Measurements from ENCODE around the gene MCMBP. TPM values are rescaled to one million over a fixed set of nuclear protein-coding genes. Genes with fewer than 3 reads are reported as not detected.
"Not testable (repeated sequence)": the region's sequence is repeated elsewhere in the genome, so short reads cannot be mapped to it uniquely, and the experiment has no call there.

The MCMBP gene
- total RNA-seq, 1 donor from 2014 or later = 41.5 TPM

GRCh38 chr10:119872860-119873681, 428 bp upstream of the MCMBP start:
- DNase-seq = peak; percentile 96

DNA sequence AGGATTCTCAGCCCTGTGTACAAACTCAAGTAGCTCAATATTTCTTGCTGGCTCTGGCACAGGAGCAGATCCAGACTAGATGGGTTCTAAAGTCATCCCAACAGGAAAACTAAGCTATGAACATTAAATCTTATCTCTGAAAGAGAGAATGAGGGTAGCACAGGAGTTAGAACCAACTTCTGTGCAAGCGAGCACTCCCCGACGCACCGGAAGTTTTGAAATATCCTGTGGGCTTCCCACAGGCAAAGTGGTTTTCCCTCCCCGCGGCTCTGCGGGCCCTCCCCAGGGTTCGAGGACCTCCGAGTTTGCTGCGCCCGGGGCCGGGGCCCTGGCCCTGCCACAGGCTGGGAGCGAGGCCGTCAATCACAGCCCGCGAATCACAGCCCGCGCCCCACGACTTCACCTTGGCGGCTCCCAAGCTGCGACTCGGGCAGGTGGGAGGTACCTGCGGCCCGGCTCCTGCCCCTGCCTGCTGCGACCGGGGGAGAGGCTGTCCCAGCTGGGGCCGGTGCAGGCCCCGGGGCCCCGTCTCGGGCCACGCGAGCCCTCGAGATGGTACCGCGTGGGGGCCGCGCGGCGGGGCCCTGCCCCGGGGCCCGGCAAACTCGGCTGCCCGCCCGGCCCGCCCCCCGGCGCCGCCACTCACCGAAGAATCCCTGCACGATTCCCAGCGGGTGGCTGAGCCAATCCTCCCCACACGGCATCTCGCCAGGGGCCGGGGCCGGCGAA, 598 bp downstream of the MCMBP start:
- DNase-seq = peak; percentile 45

- DNase-seq = not testable (repeated sequence)
Observed at GRCh38 chr10:119869398-119869797, 3.2 kb downstream of the MCMBP start.

DNA sequence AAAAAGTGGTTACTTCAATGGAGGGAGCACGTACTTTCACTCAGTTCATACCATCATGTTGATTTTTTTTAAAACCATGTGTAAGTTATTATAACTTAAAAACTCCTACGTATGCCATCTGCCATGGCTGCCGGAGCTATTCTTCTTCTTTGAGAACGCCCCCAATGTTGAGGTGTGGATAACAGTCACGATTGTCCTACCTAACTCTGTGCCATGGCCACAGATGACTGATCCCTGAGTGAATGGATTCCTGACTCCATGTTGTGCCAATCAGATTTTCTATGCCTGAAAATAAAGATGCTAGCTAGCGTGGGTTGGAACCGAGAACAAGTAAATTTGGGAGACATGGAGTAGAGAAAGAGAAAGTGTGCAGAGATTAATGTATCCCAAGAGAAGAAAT, 5.3 kb downstream of the MCMBP start:
- no peak for DNase-seq

DNA sequence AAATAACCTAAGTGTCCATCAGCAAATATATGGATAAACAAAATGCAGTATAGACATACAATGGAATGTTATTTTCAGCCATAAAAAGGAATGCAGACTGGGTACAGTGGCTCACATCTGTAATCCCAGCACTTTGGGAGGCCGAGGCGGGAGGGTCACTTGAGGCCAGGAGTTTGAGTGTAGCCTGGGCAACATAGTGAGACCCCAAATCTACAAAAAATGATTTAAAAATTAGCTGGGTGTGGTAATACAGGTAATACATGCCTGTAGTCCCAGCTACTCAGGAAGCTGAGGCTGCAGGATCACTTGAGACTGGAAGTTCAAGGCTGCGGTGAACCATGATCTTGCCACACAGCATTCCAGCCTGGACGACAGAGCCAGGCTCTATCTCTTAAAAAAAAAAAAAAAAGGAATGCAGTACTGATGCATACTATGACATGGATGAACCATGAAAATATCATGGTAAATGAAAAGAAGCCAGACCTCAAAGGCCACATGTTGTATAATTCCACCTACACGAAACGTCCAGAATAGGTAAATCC, 6.9 kb downstream of the MCMBP start:
- DNase-seq = no peak

DNA sequence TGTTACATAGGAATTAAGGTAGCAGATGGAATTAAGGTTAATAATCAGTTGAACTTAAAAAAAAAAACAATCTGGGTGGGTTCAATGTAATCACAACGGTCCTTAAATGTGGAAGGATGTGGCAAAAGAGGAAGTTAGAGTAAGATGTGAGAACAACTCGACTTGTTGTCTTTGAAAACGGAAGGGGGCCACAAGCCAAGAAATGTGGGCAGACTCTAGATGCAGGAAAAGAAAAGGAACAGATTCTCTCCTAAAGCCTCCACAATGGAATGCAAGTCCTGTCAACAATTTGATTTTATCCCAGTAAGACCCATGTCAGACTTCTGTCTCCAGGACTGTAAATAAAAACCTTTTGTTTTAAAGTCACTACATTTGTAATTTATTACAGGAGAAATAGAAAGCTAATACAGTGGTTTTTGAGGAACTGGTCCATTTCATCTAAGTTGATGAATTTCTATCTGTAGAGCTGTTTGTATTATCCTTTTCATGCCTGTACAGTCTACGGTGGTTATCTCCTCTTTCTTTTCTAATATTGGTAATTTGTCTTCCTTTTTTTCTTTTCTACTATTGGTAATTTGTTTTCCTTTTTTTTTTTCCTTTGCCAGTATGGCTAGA, 8.6 kb downstream of the MCMBP start:
- no peak for DNase-seq

DNA sequence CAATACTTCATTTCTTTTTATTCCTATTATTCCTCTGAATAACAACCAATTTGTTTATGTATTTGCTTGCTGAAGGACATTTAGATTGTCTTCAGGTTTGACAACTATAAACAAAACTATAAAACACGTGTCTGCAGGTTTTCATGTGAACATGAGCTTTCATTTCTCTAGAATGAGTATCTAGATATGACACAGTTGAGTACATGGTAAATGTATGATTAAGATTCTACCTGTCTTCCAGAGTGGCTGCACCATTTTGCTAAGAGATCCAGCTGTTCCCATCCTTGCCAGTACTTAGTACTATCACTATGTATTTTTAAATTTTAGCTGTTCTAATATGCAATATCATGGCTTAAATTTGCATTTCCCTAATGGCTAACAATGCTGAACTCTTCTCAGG, 10.1 kb downstream of the MCMBP start:
- DNase-seq = no peak

DNA sequence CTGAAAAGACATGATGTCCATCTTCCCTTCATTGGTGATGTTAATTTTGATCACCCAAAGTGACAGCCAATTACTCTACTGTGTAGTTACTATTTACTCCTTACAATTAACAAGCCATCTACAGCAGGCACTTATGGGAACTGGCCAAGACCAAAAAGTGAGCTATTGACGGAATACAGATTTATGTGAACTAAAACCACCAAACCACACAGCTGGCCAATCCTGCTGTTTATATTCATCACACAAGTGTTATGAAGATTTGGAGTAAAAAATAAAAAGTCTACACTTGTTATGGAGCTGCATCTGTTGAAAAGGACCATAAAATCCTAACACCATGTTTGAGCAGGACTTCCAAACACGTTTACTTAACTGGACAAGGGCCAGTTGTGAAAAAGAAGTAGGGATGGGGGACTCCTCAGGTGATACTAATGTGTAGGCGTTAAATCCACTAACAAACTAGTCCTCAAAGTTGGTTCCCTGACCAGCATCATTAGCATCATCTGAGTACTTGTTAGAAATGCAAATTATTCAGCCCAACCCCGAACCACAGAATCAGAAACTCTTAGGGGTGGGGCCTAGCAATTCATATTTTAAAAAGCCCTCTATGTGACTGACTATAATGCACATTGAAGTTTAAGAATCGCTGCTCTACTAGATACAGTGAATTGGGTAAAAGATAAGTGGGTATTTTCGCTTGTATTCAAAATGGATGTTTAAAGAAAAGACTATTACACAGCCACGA, 11.6 kb downstream of the MCMBP start:
- DNase-seq = no peak

- DNase-seq = peak; percentile 63
Observed at GRCh38 chr10:119859420-119860258, 13.0 kb downstream of the MCMBP start.

DNA sequence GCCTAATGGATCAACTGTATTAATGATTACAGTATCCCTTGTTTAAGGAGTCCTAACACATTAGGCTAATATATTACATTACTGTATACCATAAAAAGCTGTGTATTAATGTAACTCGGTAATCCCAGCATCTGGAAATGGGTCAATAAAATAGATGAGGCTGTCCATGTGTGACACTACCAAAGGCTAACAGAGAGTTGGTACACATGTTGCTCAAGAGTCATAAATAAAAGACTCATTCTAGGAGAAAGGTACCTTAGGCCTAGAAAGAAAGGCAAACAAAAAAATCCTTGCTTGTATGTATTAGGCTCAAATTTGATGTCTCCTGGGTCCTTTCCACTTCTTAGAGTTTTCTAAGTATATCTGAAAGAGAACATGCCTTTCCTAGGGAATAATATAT, 14.6 kb downstream of the MCMBP start:
- no peak for DNase-seq

- DNase-seq = peak; percentile 51
Observed at GRCh38 chr10:119853574-119853973, 19.1 kb downstream of the MCMBP start.

- DNase-seq = no peak
Observed at GRCh38 chr10:119852822-119853221, 19.8 kb downstream of the MCMBP start.

DNA sequence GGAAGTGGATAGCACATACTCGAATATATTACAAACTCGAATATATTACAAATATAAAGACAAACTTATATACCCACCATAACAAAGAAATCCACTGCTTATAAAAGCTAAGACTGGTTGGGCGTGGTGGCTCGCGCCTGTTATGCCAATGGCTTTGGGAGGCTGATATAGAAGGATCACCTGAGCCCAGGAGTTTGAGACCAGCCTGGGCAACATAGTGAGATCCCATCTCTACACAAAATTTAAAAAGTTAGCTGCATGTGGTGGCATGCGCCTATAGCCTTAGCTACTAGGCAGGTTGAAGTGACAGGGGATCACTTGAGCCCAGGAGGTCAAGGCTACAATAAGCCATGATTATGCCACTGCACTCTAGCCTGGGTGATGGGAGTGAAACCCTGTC, 20.4 kb downstream of the MCMBP start:
- no peak for DNase-seq

- DNase-seq = no peak
Observed at GRCh38 chr10:119849944-119850343, 22.7 kb downstream of the MCMBP start.

- no peak for DNase-seq
Observed at GRCh38 chr10:119849031-119849789, 23.4 kb downstream of the MCMBP start.

GRCh38 chr10:119845656-119846055, 27.0 kb downstream of the MCMBP start:
- DNase-seq = no peak

GRCh38 chr10:119834188-119834587, 38.5 kb downstream of the MCMBP start:
- DNase-seq = no peak

DNA sequence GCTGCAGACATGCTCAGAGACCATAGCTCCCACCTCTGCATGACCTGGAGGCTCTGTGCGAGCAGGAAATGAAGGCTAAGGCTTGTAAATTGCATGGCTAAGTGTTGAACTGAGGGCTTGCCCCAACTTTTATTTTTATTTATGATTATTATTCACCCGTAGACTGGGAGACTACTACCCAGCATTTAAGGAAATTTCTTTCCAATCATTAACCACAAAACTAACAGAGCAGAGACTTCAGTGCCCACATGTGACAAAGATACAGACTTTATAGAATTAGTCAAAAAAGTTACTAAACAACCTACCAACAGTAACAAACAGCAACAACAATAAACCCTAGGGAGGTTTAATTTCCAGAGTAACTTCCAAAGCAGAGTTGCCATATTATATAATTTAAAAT, 39.7 kb downstream of the MCMBP start:
- no peak for DNase-seq

DNA sequence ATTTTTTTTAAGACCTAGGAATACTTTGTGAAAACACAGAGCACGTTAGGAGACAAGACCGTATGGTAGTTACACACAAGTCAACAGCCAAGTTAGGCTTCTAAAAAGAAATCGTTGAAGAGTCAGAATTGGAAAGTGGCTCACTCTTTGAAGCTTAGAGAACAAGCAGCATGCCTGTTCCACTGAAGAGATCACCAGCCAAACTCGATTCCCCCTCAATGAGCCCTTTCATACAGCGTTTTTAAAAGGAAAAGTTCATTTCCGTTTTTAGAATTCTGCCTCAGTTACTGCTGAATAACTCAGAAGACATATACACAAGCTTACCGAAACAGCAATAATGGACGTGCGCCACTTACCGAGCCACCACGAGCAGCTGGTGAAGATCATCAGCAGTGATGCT, 41.0 kb downstream of the MCMBP start:
- DNase-seq = peak; percentile 24

DNA sequence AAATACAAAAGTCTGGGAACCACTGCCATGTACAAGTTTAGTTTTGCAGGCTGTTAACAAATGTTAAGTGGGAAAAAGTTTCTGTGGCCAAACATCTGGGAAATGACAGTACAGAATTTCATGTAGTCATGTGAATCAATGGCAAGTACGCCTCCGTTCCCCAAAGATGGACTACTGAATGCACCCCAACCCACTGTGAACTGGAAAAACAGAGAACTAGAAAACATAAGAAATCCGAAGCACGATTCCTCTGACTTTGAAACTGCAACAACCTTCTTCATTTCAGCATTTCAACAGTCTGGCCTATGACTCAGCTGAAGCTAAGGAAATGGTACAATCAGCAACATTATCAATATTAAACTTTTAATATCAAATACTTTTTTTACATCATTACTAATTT, 41.8 kb downstream of the MCMBP start:
- DNase-seq = no peak

- no peak for DNase-seq
Observed at GRCh38 chr10:119829429-119829828, 43.2 kb downstream of the MCMBP start.

All from tongue (tissue), 2 donors.